Fibroblast of lung (primary cell): ENCODE results near the gene DNMT3B.

Experiments
- EZH2 ChIP-seq: IDR thresholded peaks from 2 replicates; pipeline ENCODE4 v1.5.1; 2012; ENCODE audit warnings: low read length, control low read depth, mild to moderate bottlenecking; ENCODE audit errors: missing control alignments
- TF ChIP-seq, protein P1 (sequence below), 2 donors: IDR thresholded peaks in 1 of 2; conservative IDR thresholded peaks in 1 of 2; 1 replicate in 1 of 2; 2 replicates in 1 of 2; pipeline ENCODE4 v1.5.1; 2011 to 2012; ENCODE audit warnings: low read length in 2 of 2, control low read depth in 1 of 2, inconsistent platforms in 1 of 2, low read depth in 1 of 2, mild to moderate bottlenecking in 1 of 2

DNA sequence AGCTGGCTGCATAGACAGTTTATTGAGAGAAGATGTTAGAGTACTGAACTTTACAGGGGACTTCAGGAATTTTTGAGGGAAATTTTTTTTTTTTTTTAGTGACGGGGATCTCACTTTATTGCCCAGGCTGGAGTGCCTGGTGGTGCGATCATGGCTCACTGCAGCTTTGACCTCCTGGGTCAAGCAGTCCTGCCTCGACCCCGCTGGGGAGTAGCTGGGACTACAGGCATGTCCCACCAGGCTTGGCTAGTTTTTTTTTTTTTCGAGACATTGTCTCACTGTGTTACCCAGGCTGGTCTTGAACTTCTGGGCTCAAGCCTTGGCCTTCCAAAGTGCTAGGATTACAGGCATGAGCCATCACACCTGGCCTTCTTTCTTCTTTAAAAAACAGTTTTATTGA is 85.8 kb downstream of the DNMT3B start:
- TF ChIP-seq, protein P1, sequence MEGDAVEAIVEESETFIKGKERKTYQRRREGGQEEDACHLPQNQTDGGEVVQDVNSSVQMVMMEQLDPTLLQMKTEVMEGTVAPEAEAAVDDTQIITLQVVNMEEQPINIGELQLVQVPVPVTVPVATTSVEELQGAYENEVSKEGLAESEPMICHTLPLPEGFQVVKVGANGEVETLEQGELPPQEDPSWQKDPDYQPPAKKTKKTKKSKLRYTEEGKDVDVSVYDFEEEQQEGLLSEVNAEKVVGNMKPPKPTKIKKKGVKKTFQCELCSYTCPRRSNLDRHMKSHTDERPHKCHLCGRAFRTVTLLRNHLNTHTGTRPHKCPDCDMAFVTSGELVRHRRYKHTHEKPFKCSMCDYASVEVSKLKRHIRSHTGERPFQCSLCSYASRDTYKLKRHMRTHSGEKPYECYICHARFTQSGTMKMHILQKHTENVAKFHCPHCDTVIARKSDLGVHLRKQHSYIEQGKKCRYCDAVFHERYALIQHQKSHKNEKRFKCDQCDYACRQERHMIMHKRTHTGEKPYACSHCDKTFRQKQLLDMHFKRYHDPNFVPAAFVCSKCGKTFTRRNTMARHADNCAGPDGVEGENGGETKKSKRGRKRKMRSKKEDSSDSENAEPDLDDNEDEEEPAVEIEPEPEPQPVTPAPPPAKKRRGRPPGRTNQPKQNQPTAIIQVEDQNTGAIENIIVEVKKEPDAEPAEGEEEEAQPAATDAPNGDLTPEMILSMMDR (conservative IDR thresholded peaks at IDR 0.05 in 1 of 2, IDR thresholded peaks at IDR 0.05 in 1 of 2; ENCODE audit: low read depth in 1 of 2, low read length in 2 of 2), result no peak
- TF ChIP-seq EZH2, result no peak
